MCF 10A (cell line): ENCODE results near the gene BANF2. TPM values are rescaled to one million over a fixed set of nuclear protein-coding genes. Genes with fewer than 3 reads are reported as not detected.
A peak's percentile ranks its signal among the peaks of the same experiment; 100 is the strongest.

Experiments
- BruUV-seq: library from RNA; stranded (reverse); fragments of 400-500 nt; replicated peaks from 2 replicates; lab custom pipeline; 2021; lab: Mats Ljungman, UMichigan
- CTCF ChIA-PET: fragments of 300-600 bp; sonication (Branson Sonifier 250); formaldehyde crosslinking; extraction: SDS; loops from one replicate; lab custom pipeline; 2021; ENCODE audit warnings: antibody characterized with exemption, inconsistent platforms; lab: Yijun Ruan, JAX
- POLR2A ChIA-PET: fragments of 300-600, 350-650 bp; sonication (Branson Sonifier 250); formaldehyde crosslinking; extraction: SDS; loops from one replicate; lab custom pipeline; 2020; ENCODE audit warnings: antibody characterized with exemption, inconsistent platforms; lab: Yijun Ruan, JAX
- DNase-seq: peaks from one replicate; pipeline ENCODE4 v3.0.0-alpha.2; 2018; ENCODE audit not compliant: unreplicated experiment
- H3K27ac Mint-ChIP-seq: one replicate; pipeline ENCODE4 v1.8.0; 2022; ENCODE audit warnings: mild to moderate bottlenecking, low read depth, mixed read lengths; ENCODE audit not compliant: unreplicated experiment
- H3K27me3 Mint-ChIP-seq: one replicate; pipeline ENCODE4 v1.8.0; 2022; ENCODE audit warnings: mixed read lengths; ENCODE audit not compliant: insufficient read depth, unreplicated experiment
- H3K36me3 Mint-ChIP-seq: one replicate; pipeline ENCODE4 v1.8.0; 2022; ENCODE audit warnings: mild to moderate bottlenecking, moderate library complexity, mixed read lengths; ENCODE audit not compliant: insufficient read depth, unreplicated experiment
- H3K4me1 Mint-ChIP-seq: one replicate; pipeline ENCODE4 v1.8.0; 2022; ENCODE audit warnings: mixed read lengths; ENCODE audit not compliant: insufficient read depth, unreplicated experiment
- H3K4me3 Mint-ChIP-seq: one replicate; pipeline ENCODE4 v1.8.0; 2022; ENCODE audit warnings: mild to moderate bottlenecking, moderate library complexity, mixed read lengths; ENCODE audit not compliant: unreplicated experiment
- H3K9me3 Mint-ChIP-seq: one replicate; pipeline ENCODE4 v1.8.0; 2022; ENCODE audit warnings: mixed read lengths; ENCODE audit not compliant: unreplicated experiment
- intact Hi-C: fragments of 100-400 bp; cut with micrococcal nuclease; formaldehyde crosslinking; loops from 2 replicates; pipeline ENCODE4 v1.14.1; 2022
- total RNA-seq: library from RNA; stranded (reverse); gene quantifications from 2 replicates; pipeline ENCODE4 v1.2.3, GENCODE V29; 2022
- TF ChIP-seq, protein P1 (sequence below): fragments of 200-600 bp; IDR thresholded peaks from one replicate; pipeline ENCODE4 v1.8.0; 2022; ENCODE audit warnings: antibody characterized with exemption, mild to moderate bottlenecking; ENCODE audit not compliant: unreplicated experiment

BANF2 gene
- total RNA-seq, 1 experiment from 2014 or later, result not detected

DNA sequence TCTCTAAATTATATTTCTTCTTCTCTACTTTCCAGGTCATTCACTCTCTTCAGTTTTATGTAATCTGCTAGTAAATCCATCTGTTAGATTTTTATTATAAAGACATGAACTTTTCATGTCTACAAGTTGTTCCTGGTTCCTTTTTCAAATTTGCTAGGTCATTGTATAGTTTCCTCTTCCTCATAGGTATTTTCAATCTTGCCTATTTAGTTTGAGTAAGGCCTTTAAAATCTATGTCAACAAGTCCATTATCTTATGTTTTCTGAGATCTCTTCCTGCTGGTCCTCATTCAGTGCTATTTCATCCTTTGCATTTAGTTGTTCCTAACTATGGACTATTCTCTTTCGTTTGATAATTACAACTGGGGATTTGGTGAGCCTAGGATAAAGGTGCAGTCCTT lies 28.8 kb upstream of the BANF2 start:
- Mint-ChIP-seq H3K9me3 (no peaks in the 10 kb centered on the region), H3K4me3 (no peak overlapping the region), H3K36me3 (peaks cover 37% of the 10 kb centered on the region), H3K27me3 (no peaks in the 10 kb centered on the region), H3K4me1 (peaks cover 39% of the 10 kb centered on the region), H3K27ac (peak overlapping the region; percentile 24)
- ChIA-PET CTCF (interaction anchor here (0.5 kb wide), 1 partner anchor 207 kb away, joined by 3 read pairs; no protein-coding TSS in a partner anchor), POLR2A (interaction anchor here (0.6 kb wide), 2 partner anchors 10 to 594 kb away, joined by 3 read pairs; no protein-coding TSS in a partner anchor)
- no peak for DNase-seq
- no TSS peak for BruUV-seq
- intact Hi-C loops, result no loop called here
- TF ChIP-seq, protein P1, sequence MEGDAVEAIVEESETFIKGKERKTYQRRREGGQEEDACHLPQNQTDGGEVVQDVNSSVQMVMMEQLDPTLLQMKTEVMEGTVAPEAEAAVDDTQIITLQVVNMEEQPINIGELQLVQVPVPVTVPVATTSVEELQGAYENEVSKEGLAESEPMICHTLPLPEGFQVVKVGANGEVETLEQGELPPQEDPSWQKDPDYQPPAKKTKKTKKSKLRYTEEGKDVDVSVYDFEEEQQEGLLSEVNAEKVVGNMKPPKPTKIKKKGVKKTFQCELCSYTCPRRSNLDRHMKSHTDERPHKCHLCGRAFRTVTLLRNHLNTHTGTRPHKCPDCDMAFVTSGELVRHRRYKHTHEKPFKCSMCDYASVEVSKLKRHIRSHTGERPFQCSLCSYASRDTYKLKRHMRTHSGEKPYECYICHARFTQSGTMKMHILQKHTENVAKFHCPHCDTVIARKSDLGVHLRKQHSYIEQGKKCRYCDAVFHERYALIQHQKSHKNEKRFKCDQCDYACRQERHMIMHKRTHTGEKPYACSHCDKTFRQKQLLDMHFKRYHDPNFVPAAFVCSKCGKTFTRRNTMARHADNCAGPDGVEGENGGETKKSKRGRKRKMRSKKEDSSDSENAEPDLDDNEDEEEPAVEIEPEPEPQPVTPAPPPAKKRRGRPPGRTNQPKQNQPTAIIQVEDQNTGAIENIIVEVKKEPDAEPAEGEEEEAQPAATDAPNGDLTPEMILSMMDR, result no peak

DNA sequence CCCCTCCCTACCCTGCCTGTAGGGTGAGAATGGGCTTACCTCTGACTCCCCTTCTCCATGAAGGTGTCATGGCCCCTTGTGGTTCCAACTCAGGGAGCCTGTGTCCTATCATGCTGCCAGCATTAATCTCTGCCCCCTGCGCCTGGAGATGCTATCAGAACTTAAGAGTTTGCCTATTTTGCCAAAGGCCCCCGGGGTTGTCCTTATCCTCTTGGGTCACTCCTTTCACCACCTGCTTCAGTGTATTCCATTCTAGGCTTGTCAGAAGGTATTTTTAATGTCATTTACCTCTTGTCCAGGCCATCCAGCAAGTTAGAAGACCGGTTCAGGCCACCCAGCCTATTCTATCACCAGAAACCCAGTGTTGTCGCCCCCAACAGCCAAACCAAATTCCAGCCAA lies 28.2 kb upstream of the BANF2 start:
- Mint-ChIP-seq H3K4me3 (no peak overlapping the region), H3K27ac (no peak overlapping the region), H3K9me3 (no peaks in the 10 kb centered on the region), H3K27me3 (no peaks in the 10 kb centered on the region), H3K4me1 (peaks cover 42% of the 10 kb centered on the region), H3K36me3 (peaks cover 37% of the 10 kb centered on the region)
- TF ChIP-seq, protein P1, result no peak
- ChIA-PET POLR2A (no interaction called here), CTCF (no interaction called here)
- no TSS peak for BruUV-seq
- intact Hi-C loops, result no loop called here
- no peak for DNase-seq

DNA sequence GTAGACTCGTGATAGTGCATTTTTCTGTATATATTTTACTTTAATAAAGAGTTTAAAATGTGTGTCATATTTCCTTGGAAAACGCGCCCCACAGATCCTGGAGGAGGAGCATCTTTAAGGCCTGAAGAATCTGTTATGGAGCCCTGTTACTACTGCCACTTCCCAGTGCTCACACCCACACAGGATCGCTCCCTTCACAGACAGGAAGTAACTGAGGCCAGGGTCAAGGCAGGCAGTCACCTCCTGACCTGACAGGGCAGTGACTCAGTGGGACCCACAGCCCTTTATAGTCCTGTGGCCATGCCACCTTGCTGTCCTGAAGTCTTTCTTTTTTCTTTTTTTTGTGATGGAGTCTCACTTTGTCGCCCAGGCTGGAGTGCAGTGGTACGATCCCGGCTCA lies 26.7 kb upstream of the BANF2 start:
- intact Hi-C loops, result no loop called here
- Mint-ChIP-seq H3K4me1 (peaks cover 33% of the 10 kb centered on the region), H3K27ac (no peak overlapping the region), H3K4me3 (no peak overlapping the region), H3K36me3 (peaks cover 41% of the 10 kb centered on the region), H3K27me3 (no peaks in the 10 kb centered on the region), H3K9me3 (no peaks in the 10 kb centered on the region)
- TF ChIP-seq, protein P1, result no peak
- CTCF ChIA-PET, result interaction anchor here (0.6 to 0.7 kb wide), 2 partner anchors 453 to 841 kb away, joined by 4 read pairs; no protein-coding TSS in a partner anchor
- POLR2A ChIA-PET, result no interaction called here
- no peak for DNase-seq
- BruUV-seq, result no TSS peak

DNA sequence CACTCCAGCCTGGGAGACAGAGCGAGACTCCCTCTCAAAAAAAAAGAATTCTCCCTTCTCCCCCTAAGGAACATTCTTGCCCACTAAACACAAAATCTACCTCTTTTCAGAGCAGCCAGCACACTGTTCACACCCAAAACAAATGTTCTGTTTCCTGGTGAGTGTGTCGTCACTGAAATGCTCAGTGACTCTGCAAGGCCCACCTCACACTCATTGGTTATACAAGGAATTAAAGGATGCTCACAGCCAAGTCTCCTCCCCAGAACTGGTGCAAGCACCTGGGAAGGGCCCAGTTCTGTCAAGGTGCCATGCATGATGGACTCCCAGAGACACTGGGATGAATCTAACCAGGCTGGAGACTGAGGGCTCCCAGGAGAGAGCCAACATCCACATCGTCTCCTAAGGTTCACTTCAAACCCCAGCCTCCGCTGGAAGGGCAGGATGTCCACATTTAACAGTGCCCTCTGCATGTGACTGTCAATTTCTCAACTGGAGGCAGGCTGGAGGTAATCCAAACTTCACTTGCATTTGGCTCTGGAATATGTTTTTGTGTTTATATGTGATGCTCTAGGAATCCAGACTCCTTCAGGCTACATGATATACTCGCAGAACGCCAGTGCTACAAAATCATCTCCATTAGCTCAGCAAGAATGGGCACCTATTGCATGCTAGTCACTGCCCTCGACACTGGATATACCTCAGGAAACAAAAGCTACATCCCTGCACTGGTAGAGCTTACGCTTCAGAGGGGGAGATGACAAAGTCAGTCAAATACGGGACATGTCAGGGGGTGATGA lies 24.8 kb upstream of the BANF2 start:
- no peak for DNase-seq
- Mint-ChIP-seq H3K27ac (peak overlapping the region; percentile 50), H3K27me3 (no peaks in the 10 kb centered on the region), H3K4me3 (no peak overlapping the region), H3K9me3 (no peaks in the 10 kb centered on the region), H3K4me1 (peaks cover 35% of the 10 kb centered on the region), H3K36me3 (peaks cover 46% of the 10 kb centered on the region)
- CTCF ChIA-PET, result interaction anchor here (0.6 to 1.6 kb wide), 5 partner anchors 28 to 601 kb away, joined by 3 to 12 read pairs (median 3); no protein-coding TSS in a partner anchor
- TF ChIP-seq, protein P1, result no peak
- POLR2A ChIA-PET, result interaction anchor here (0.6 to 1.0 kb wide), 3 partner anchors 9 to 200 kb away, joined by 3 to 4 read pairs (median 3); partner anchors contain the start of gene DSTN
- intact Hi-C loops, result no loop called here
- no TSS peak for BruUV-seq
